HG03103 (cell line): ENCODE data around the gene DCDC1.

Experiments
- ATAC-seq: cut with Tn5 transposase; IDR thresholded peaks from one replicate; pipeline ENCODE4 v1.9.1; 2021; ENCODE audit warnings: low read depth; ENCODE audit not compliant: unreplicated experiment

The DCDC1 gene

DNA sequence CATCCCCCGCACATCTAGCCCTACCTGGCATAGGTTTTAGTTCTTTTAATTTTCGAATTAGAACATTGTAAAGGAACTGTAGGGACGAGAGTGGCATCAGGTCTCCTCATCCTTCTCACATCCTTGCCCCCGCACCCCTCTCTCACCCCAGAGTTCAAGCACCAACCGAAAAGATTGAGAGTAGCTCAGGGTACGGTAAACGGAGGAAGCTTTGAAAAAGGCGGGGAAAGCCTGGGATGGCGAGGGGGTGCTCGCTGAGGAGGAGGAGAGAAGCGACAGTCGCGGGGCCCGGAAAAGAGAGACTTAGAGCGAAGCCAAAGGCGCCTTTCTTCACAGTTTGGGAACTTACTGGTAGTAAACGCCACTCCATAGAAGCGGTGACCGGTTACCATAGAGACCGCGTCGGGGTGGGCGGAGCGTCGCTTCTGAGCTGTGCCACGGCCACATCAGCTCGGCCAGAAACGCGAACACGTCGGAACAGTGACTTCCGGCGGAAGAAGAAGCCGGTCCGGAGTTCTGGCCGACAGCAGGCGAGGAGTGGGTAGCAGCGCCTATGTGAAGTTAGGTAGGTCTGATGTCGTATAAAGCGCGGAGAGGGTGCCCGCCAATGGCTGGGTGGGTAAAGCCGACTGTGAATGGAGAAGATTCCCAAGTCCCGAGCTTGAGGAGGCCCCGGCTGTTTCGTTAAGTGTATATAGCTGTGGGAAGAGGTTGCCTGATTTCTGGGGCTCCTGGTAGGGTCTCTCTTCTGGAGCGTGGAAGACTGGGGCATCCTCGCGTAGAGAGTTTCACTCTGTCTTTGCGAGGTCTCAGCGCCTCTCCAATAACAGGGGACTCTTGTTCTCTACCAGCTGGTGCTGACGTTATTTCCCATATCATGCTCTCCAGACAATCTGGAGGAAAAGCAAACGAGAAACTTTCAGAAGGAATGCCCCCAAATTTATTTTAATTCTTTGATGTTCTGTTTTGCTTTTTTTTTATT is at the start of gene DCDC1, which contains the start of gene DNAJC24:
TSS of gene DCDC1 (minus strand) at position 392 of the 982 bp plus-strand sequence. CDS start 41,459 bp downstream, outside the sequence.
TSS of gene DNAJC24 (plus strand) at position 513 of the 982 bp plus-strand sequence. CDS start 889 bp downstream, outside the sequence.
- peak; percentile 98 for ATAC-seq

- no peak for ATAC-seq
These were observed 49.6 kb upstream of the DCDC1 start for GRCh38 chr11:31419138-31419537.

- no peak for ATAC-seq
These were observed 48.3 kb upstream of the DCDC1 start for GRCh38 chr11:31417816-31418215.

- ATAC-seq, result no peak
These were observed 47.8 kb upstream of the DCDC1 start for GRCh38 chr11:31417357-31417756.

GRCh38 chr11:31415435-31415834 is 45.9 kb upstream of the DCDC1 start:
- no peak for ATAC-seq

DNA sequence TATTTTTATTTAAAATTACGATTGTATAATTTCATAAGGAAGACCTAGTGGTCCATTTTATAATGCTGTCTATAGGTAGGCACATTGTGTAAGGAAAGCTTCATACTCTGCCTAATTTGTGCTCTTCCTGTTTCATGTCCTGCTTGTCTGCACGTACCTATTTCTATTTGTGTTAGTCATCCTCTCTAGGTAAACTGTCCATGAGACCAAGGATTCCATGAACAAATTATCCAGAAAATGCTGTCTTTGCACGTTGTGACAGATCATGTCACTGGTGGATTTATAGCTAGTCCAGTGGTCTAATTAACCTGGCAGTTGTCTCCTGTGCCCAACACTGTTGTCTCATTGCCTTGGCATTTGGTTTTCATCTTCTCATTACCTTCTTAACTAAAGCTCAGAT is 44.8 kb upstream of the DCDC1 start:
- ATAC-seq, result no peak

DNA sequence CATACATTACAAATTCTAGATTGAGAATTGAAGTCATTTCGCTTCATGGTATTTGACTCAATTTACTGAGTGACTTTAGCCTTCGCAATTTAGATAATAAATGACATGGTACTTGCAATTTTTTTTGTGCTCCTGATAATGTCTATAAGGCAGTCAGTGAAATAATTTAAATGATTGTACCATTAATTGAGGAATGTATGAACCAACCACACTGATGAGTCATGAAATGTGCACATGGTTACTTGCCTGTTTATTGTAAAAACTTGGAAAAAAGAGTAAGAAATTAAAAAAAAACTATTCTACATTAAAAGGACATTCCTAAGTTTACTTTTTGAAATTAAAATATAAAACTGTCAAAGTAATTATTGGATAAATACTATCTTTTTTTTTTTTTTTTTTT is 43.4 kb upstream of the DCDC1 start:
- no peak for ATAC-seq

GRCh38 chr11:31408201-31408600 is 38.7 kb upstream of the DCDC1 start:
- no peak for ATAC-seq

GRCh38 chr11:31404614-31405013 is 35.1 kb upstream of the DCDC1 start:
- no peak for ATAC-seq

GRCh38 chr11:31397239-31397834 is 27.8 kb upstream of the DCDC1 start:
- no peak for ATAC-seq

- no peak for ATAC-seq
These were observed 17.8 kb upstream of the DCDC1 start for GRCh38 chr11:31387379-31387778.

- no peak for ATAC-seq
These were observed 13.6 kb upstream of the DCDC1 start for GRCh38 chr11:31383116-31383515.

DNA sequence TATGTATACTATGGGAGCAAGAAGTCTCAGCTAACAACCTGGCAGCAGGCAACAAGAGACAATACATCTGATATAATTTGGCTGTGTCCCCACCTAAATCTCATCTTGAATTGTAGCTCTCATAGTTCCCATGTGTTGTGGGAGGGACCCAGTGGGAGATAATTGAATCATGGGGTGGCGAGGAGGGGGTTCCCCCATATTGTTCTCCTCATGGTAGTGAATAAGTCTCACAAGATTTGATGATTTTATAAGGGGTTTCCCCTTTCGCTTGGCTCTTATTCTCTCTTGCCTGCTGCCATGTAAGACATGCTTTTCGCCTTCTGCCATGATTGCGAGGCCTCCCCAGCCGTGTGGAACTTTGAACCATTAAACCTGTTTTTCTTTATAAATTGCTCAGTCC is 6.3 kb upstream of the DCDC1 start:
- no peak for ATAC-seq

DNA sequence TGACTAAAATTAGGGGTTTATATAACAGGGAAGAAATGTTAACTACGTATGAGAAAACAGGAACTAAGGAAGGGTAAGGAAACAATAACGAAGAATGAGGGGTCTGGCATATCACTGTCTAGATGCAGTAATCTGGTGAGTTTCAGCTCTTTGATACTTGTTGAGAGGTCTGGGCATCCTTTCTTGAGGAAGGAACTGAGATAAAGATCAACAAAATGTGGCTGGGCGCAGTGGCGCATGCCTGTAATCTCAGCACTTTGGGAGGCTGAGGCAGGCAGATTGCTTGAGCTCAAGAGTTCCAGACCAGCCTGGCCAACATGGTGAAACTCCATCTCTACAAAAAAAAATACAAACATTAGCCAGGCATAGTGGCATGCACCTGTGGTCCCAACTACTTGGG is 2.7 kb downstream of the DCDC1 start:
- no peak for ATAC-seq

DNA sequence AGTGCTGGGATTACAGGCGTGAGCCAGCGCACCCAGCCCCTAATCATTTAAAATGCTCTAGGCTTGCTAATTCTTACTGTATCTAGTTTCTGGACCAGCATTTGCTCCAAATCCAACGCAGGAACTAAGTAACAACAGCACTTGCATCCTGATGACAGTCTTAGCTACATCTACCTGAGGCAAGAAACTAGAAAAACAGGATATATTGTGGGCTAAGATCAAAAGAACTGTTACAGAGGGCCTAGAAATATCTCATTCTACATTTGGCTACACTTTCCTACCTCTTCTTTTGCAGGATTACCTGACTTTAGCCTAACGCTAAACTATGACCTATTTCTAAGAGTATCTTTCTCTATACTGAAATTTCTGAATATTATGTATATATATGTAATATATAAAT is 7.8 kb downstream of the DCDC1 start:
- ATAC-seq, result no peak

GRCh38 chr11:31355817-31356216 is 13.7 kb downstream of the DCDC1 start:
- ATAC-seq, result no peak

GRCh38 chr11:31355131-31355530 is 14.4 kb downstream of the DCDC1 start:
- no peak for ATAC-seq

DNA sequence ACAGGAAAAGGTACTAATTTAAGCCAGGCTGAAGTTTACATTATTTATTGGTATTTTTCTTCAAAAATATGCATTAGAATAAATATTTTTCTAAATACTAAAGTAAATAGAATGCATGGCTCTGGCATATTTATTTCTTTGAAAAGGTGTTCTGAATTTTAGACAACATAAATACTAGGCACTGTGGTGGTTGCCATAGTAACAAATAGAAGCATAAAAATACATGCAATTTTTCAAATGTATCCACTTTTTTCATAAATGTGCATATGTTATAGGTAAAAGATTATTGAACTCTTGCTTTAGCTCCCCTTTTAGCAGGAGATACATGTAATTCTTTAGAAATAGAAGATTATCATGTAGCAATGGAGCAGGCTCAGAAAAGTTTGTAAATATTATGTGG is 18.4 kb downstream of the DCDC1 start:
- ATAC-seq, result no peak

DNA sequence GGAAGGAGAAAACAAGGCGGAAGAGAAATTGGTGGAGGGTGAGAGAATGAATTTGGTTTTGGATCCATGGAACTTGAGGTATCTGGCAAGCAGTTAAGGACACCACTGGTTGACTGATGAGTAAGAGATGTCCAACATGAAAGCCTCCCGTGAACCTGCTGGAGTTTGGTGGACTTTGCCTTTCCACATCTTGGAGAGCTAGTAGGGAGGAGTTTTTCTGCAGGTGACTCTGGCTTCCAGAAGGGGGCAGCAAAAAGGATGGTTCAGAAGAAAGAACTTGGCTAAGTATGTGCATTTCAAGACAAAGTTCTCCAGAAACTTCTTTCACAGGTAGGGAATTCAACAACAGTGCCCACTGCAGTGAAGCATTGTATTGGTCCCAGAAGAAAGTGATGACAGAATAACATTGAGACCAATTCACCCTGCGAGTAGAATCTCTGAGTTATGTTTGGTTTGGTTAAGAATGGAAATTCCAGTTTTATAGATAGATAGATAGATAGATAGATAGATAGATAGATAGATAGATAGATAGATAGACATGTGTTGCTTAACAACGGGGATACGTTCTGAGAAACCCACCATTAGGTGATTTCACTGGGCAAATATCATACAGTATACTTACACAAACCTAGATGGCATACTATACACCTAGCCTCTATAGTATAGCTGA is 28.5 kb downstream of the DCDC1 start:
- no peak for ATAC-seq

DNA sequence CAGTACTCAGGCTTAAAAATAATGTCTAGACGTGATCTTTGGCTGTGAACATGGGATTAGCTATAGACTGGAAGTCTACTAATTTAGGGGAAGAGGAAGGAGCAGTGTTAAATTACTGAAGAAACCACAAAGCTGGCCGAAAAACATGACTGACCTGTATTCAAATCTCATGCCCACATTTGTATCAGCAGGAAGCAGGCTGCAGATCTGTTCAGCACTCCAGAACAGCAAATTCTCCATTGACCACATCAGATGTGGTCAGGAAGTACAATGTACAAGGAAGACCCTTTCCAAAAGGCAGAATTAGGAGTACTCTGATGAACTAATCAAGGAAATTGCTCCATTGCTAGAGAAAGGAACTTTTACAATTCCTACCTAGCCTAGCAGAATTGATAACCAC is 31.7 kb downstream of the DCDC1 start:
- no peak for ATAC-seq

GRCh38 chr11:31328697-31329096 is 40.8 kb downstream of the DCDC1 start:
- no peak for ATAC-seq
